ENCODE measurements around the gene CYSRT1. TPM values are rescaled to one million over a fixed set of nuclear protein-coding genes. Genes with fewer than 3 reads are reported as not detected.

The CYSRT1 gene
- total RNA-seq, 2 donors from 2014 or later, result 0.62 TPM; not detected in 1

DNA sequence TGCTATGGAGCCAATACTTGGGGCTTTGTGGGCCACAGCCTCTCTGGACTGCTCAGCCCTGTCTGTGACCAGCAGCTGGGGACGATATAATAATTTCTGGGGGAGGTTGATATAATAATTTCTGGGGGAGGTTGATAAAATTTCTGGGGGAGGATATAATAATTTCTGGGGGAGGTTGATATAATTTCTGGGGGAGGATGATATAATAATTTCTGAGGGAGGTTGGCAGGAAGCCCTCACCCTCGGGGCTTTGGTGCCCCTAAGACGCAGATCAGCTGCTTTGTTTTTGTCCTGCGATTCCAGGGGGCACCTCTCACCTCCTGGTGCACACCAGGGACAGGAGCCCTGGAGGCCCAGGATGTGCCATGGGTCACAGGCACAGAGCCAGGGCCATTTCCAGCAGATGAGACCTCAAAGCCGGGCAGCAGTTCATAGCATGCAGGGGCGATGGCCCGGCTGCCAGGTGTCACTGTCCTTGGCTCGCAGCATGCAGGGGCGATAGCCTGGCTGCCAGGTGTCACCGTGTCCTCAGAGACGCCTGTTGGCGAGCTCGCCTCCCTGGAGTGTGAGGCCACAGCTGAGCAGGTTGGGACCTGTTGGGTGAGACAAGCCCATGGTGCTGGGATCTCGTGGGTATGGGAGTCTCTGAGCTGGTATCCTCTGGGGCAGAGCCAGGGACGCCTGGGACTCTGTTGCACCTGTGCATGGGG, 48.8 kb downstream of the CYSRT1 start:
- no peak for ATAC-seq
- intact Hi-C loops (cut with DNase I), result no loop called here

DNA sequence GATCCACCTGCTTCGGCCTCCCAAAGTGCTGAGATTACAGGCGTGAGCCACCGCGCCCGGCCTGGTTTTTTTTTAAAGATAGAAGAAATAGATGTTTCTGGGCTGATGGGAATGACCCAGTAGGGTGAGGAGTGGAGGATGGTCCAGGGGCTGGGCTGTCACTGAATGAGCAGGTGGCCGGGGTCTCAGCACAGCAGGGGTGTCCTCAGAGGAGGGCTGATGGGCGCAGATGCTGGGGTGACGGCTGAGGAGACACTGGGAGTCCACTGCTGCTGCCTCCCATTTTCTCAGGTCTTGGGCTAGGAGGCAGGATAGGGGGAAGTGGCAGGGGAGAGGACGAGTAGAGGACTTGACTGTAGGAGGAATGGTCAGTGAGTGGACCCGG, 50.2 kb downstream of the CYSRT1 start:
- no peak for ATAC-seq
- intact Hi-C loops (cut with DNase I), result no loop called here
- no peak for DNase-seq

More for the DNA sequence above, 48.8 kb downstream of the CYSRT1 start:
- no peak for DNase-seq

Other genes with a start within 250 kb of the CYSRT1 start
- 1,000 to 10,000 TPM; 3,329 to 4,014 TPM for gene PTGDS, start 247.7 kb upstream of the CYSRT1 start, total RNA-seq
- gene LCNL1, start 242.2 kb upstream of the CYSRT1 start, total RNA-seq, result 1 to 10 TPM; 6.4 to 9.6 TPM
- gene PAXX, start 232.8 kb upstream of the CYSRT1 start, total RNA-seq, result 10 to 100 TPM; 25.4 to 30.2 TPM
- 1 to 10 TPM; 2.6 to 8.5 TPM for gene CLIC3, start 228.6 kb upstream of the CYSRT1 start, total RNA-seq
- gene ABCA2, start 196.9 kb upstream of the CYSRT1 start, total RNA-seq, result 10 to 100 TPM; 30.0 to 33.2 TPM
- gene FUT7, start 193.1 kb upstream of the CYSRT1 start, total RNA-seq, result under 1 TPM; 0.24 to 0.35 TPM
- 10 to 100 TPM; 75.4 to 87.3 TPM for gene NPDC1, start 179.0 kb upstream of the CYSRT1 start, total RNA-seq
- gene ENTPD2, start 171.1 kb upstream of the CYSRT1 start, total RNA-seq, result 1 to 10 TPM in 1 of 2 donors, under 1 TPM in 1; 0.60 to 2.2 TPM
- gene SAPCD2, start 154.6 kb upstream of the CYSRT1 start, total RNA-seq, result under 1 TPM; 0.39 to 0.44 TPM
- gene UAP1L1, start 147.7 kb upstream of the CYSRT1 start, total RNA-seq, result 10 to 100 TPM; 13.5 to 14.0 TPM
- 10 to 100 TPM; 21.9 to 28.8 TPM for gene MAN1B1, start 138.2 kb upstream of the CYSRT1 start, total RNA-seq
- gene DPP7, start 110.4 kb upstream of the CYSRT1 start, total RNA-seq, result 100 to 1,000 TPM; 176 to 198 TPM
- gene GRIN1, start 86.0 kb upstream of the CYSRT1 start, total RNA-seq, result not detected
- gene LRRC26, start 55.1 kb upstream of the CYSRT1 start, total RNA-seq, result not detected
- gene TMEM210, start 53.1 kb upstream of the CYSRT1 start, total RNA-seq, result not detected
- 10 to 100 TPM; 31.2 to 32.5 TPM for gene ANAPC2, start 36.6 kb upstream of the CYSRT1 start, total RNA-seq
- gene SSNA1, start 36.5 kb upstream of the CYSRT1 start, total RNA-seq, result 10 to 100 TPM; 53.1 to 55.1 TPM
- gene TPRN, start 24.4 kb upstream of the CYSRT1 start, total RNA-seq, result 10 to 100 TPM in 1 of 2 donors, 1 to 10 TPM in 1; 7.6 to 11.4 TPM
- gene TMEM203, start 19.5 kb upstream of the CYSRT1 start, total RNA-seq, result 10 to 100 TPM; 32.9 to 34.5 TPM
- 1 to 10 TPM; 5.9 to 6.5 TPM for gene NDOR1, start 19.5 kb upstream of the CYSRT1 start, total RNA-seq
- gene RNF208, start 2.9 kb upstream of the CYSRT1 start, total RNA-seq, result 10 to 100 TPM; 15.6 to 18.1 TPM
- not detected for gene RNF224, start 2.3 kb downstream of the CYSRT1 start, total RNA-seq
- not detected for gene SLC34A3, start 5.7 kb downstream of the CYSRT1 start, total RNA-seq
- gene TUBB4B, start 16.1 kb downstream of the CYSRT1 start, total RNA-seq, result 100 to 1,000 TPM; 324 to 437 TPM
- under 1 TPM in 1 of 2 donors, not detected in 1; 0.59 TPM for gene STPG3, start 26.1 kb downstream of the CYSRT1 start, total RNA-seq
- 10 to 100 TPM; 35.1 to 38.1 TPM for gene NELFB, start 30.2 kb downstream of the CYSRT1 start, total RNA-seq
- 1 to 10 TPM; 6.2 to 9.4 TPM for gene TOR4A, start 52.6 kb downstream of the CYSRT1 start, total RNA-seq
- 10 to 100 TPM in 1 of 2 donors, 1 to 10 TPM in 1; 4.9 to 11.5 TPM for gene NRARP, start 77.1 kb downstream of the CYSRT1 start, total RNA-seq
- gene EXD3, start 198.0 kb downstream of the CYSRT1 start, total RNA-seq, result 10 to 100 TPM in 1 of 2 donors, 1 to 10 TPM in 1; 8.0 to 11.7 TPM
- 1 to 10 TPM; 2.5 to 5.3 TPM for gene NOXA1, start 198.2 kb downstream of the CYSRT1 start, total RNA-seq
- gene ENTPD8, start 216.2 kb downstream of the CYSRT1 start, total RNA-seq, result not detected
- 10 to 100 TPM; 20.5 to 25.1 TPM for gene NSMF, start 234.2 kb downstream of the CYSRT1 start, total RNA-seq